Stimulated activated CD8-positive, alpha-beta memory T cell treated with anti-CD3 and anti-CD28 coated beads, Interleukin-15, amount 100 ng/mL, for 48 hours (primary cell): ENCODE data around the gene B4GALT1.

Experiments used
- DNase-seq, 2 donors: peaks; one replicate each; pipeline ENCODE4 v3.0.0-alpha.2; 2020; ENCODE audit warnings: low read depth in 2 of 2

The B4GALT1 gene

GRCh38 chr9:33140401-33141360 is 26.5 kb downstream of the B4GALT1 start:
- no peak for DNase-seq

GRCh38 chr9:33139421-33140228 is 27.5 kb downstream of the B4GALT1 start:
- DNase-seq: no peak

- DNase-seq: no peak
These were observed 28.4 kb downstream of the B4GALT1 start for GRCh38 chr9:33138768-33139167.

- no peak for DNase-seq
These were observed 29.3 kb downstream of the B4GALT1 start for GRCh38 chr9:33137781-33138264.

GRCh38 chr9:33136721-33137670 is 30.1 kb downstream of the B4GALT1 start:
- no peak for DNase-seq

- no peak for DNase-seq
These were observed 31.6 kb downstream of the B4GALT1 start for GRCh38 chr9:33135470-33135958.

- no peak for DNase-seq
These were observed 32.1 kb downstream of the B4GALT1 start for GRCh38 chr9:33135031-33135461.

GRCh38 chr9:33133186-33133585 is 34.0 kb downstream of the B4GALT1 start:
- DNase-seq: no peak

- DNase-seq: no peak
These were observed 35.1 kb downstream of the B4GALT1 start for GRCh38 chr9:33131790-33132772.

- DNase-seq: no peak
These were observed 36.0 kb downstream of the B4GALT1 start for GRCh38 chr9:33130961-33131789.

- no peak for DNase-seq
These were observed 37.0 kb downstream of the B4GALT1 start for GRCh38 chr9:33129886-33130881.

GRCh38 chr9:33129251-33129885 is 37.8 kb downstream of the B4GALT1 start:
- DNase-seq: no peak

GRCh38 chr9:33128570-33128969 is 38.6 kb downstream of the B4GALT1 start:
- DNase-seq: no peak

GRCh38 chr9:33127881-33128280 is 39.3 kb downstream of the B4GALT1 start:
- no peak for DNase-seq

GRCh38 chr9:33125871-33126823 is 41.0 kb downstream of the B4GALT1 start:
- DNase-seq: no peak

GRCh38 chr9:33125461-33125860 is 41.7 kb downstream of the B4GALT1 start:
- no peak for DNase-seq
